Hepatocyte (in vitro differentiated cells): Measurements from ENCODE around the gene SLC41A3.

Experiments used
- CTCF ChIP-seq: fragments of 200-600 bp; sonication (generic); IDR thresholded peaks from 2 replicates; pipeline ENCODE4 v1.5.1; 2016; ENCODE audit warnings: antibody characterized with exemption, mild to moderate bottlenecking; ENCODE audit not compliant: poor library complexity
- EZH2 ChIP-seq: fragments of 200-600 bp; sonication (generic); IDR thresholded peaks from 2 replicates; pipeline ENCODE4 v1.6.1; 2016; ENCODE audit warnings: antibody characterized with exemption, mild to moderate bottlenecking, borderline replicate concordance

GRCh38 chr3:125967156-125967555 lies 116.8 kb downstream of the SLC41A3 start:
- no peak for TF ChIP-seq CTCF
- TF ChIP-seq EZH2: no peak
